PC-9 (cell line): ENCODE data around the gene POMGNT2. TPM values are rescaled to one million over a fixed set of nuclear protein-coding genes. Genes with fewer than 3 reads are reported as not detected.

ENCODE experiments used
- BruUV-seq: library from RNA; stranded (reverse); fragments of 400-500 nt; replicated peaks from 2 replicates; lab custom pipeline; 2021; lab: Mats Ljungman, UMichigan
- CTCF ChIA-PET: fragments of 300-600 bp; sonication (Branson Sonifier 250); formaldehyde crosslinking; loops from one replicate; lab custom pipeline; 2022; ENCODE audit warnings: antibody characterized with exemption; lab: Charles Lee
- POLR2A ChIA-PET: fragments of 300-600 bp; sonication (Branson Sonifier 250); formaldehyde crosslinking; loops from one replicate; lab custom pipeline; 2022; ENCODE audit warnings: antibody characterized with exemption; ENCODE audit not compliant: unreplicated experiment; lab: Charles Lee
- DNase-seq, 2 experiments: peaks; one replicate each; pipeline versions ENCODE4 v3.0.0 to v3.0.0-alpha.2; 2015 to 2022; ENCODE audit warnings: mixed read lengths in 1 of 2
- H2AFZ ChIP-seq: fragments of 200-600 bp; sonication (generic); 2 replicates; pipeline ENCODE4 v1.8.1; 2017; ENCODE audit warnings: antibody characterized with exemption
- H3F3A ChIP-seq: fragments of 200-600 bp; sonication (generic); 2 replicates; pipeline ENCODE4 v1.8.1; 2017; ENCODE audit warnings: antibody characterized with exemption, mild to moderate bottlenecking, low read depth; ENCODE audit not compliant: insufficient read depth
- H3K27ac ChIP-seq: fragments of 200-600 bp; sonication (generic); 2 replicates; pipeline ENCODE4 v1.6.1; 2016; ENCODE audit warnings: mixed run types
- H3K27me3 ChIP-seq: fragments of 200-600 bp; sonication (generic); 2 replicates; pipeline ENCODE4 v1.6.1; 2016; ENCODE audit warnings: low read depth, mixed run types; ENCODE audit not compliant: insufficient read depth
- H3K36me3 ChIP-seq: fragments of 200-600 bp; sonication (generic); 2 replicates; pipeline ENCODE4 v1.6.1; 2016; ENCODE audit warnings: low read depth, mixed run types
- H3K4me1 ChIP-seq: fragments of 200-600 bp; sonication (generic); replicated peaks from 2 replicates; pipeline ENCODE4 v1.6.1; 2016; ENCODE audit warnings: mixed run types; ENCODE audit not compliant: insufficient read depth
- H3K4me2 ChIP-seq: fragments of 200-600 bp; sonication (generic); 2 replicates; pipeline ENCODE4 v1.6.1; 2017; ENCODE audit warnings: mixed run types
- H3K4me3 ChIP-seq: fragments of 200-600 bp; sonication (generic); 2 replicates; pipeline ENCODE4 v1.6.1; 2016; ENCODE audit warnings: mixed run types
- H3K79me2 ChIP-seq: fragments of 200-600 bp; sonication (generic); 2 replicates; pipeline ENCODE4 v1.6.1; 2017; ENCODE audit warnings: low read depth, mixed run types
- H3K9me2 ChIP-seq: fragments of 200-600 bp; sonication (generic); 2 replicates; pipeline ENCODE4 v1.8.1; 2017; ENCODE audit warnings: mild to moderate bottlenecking; ENCODE audit not compliant: insufficient read depth
- H3K9me3 ChIP-seq: fragments of 200-600 bp; sonication (generic); 2 replicates; pipeline ENCODE4 v1.8.1; 2016; ENCODE audit warnings: low read depth; ENCODE audit not compliant: insufficient read depth
- H4K20me1 ChIP-seq: fragments of 200-600 bp; sonication (generic); 2 replicates; pipeline ENCODE4 v1.8.1; 2017; ENCODE audit not compliant: insufficient read depth
- EZH2 ChIP-seq: fragments of 200-600 bp; sonication (generic); IDR thresholded peaks from 2 replicates; pipeline ENCODE4 v1.8.0; 2017; ENCODE audit warnings: antibody characterized with exemption, low read depth
- intact Hi-C: fragments of 100-400 bp; cut with micrococcal nuclease; formaldehyde crosslinking; loops from one replicate; pipeline ENCODE4 v1.10.0; 2022; ENCODE audit not compliant: unreplicated experiment
- total RNA-seq: library from RNA; stranded (reverse); gene quantifications from 2 replicates; pipeline ENCODE4 v1.2.3, GENCODE V29; 2021
- TF ChIP-seq, protein P1 (sequence below): fragments of 200-600 bp; sonication (generic); conservative IDR thresholded peaks from 2 replicates; pipeline ENCODE4 v1.6.1; 2017; ENCODE audit warnings: mixed run types, antibody characterized with exemption, mild to moderate bottlenecking, moderate library complexity

POMGNT2 gene
- total RNA-seq, 1 experiment from 2014 or later: 17.2 TPM

GRCh38 chr3:43146599-43146998 lies 40.7 kb upstream of the POMGNT2 start:
- ChIA-PET POLR2A (no interaction called here), CTCF (no interaction called here)
- no TSS peak for BruUV-seq

DNA sequence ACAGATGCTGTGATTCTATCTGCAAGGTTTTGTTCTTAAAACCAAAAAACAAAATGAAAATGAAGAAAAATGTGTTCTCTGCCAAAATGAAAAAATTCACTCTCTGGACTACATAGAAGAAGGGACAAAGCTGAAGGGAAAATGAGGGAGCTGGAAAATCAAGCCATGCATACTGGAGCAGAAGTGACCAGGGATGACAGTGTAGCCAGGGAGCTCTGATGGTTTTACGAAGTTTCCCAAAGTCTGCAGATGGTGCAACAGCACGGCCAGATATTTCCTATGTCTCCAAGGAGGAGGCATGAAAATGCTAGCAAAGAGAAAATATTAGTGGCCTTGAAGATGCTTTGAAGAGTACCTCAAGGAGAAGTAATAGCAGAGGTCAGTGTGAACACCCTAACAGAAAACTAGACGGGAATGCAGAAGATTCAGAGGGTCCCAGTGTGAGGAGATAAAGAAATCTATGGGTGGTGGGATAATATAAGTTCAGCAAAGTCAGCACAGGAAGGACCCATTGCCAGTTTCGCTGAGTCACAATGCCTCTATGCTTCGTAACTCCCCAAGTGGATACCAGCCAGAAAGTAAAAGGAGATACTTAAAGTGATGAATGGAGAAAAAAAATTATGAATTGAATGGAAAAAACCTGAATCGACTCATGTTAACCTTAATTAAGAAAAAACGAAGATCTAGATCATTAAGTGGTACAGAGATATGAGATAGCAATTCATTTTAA lies 39.0 kb upstream of the POMGNT2 start:
- no peak overlapping the region for H3K4me2 ChIP-seq
- no peaks in the 10 kb centered on the region for H3K27me3 ChIP-seq
- ChIA-PET CTCF (no interaction called here), POLR2A (no interaction called here)
- intact Hi-C loops: no loop called here
- H2AFZ ChIP-seq: no peak overlapping the region
- no peak overlapping the region for H3K27ac ChIP-seq
- no peaks in the 10 kb centered on the region for H3K9me3 ChIP-seq
- TF ChIP-seq, protein P1, sequence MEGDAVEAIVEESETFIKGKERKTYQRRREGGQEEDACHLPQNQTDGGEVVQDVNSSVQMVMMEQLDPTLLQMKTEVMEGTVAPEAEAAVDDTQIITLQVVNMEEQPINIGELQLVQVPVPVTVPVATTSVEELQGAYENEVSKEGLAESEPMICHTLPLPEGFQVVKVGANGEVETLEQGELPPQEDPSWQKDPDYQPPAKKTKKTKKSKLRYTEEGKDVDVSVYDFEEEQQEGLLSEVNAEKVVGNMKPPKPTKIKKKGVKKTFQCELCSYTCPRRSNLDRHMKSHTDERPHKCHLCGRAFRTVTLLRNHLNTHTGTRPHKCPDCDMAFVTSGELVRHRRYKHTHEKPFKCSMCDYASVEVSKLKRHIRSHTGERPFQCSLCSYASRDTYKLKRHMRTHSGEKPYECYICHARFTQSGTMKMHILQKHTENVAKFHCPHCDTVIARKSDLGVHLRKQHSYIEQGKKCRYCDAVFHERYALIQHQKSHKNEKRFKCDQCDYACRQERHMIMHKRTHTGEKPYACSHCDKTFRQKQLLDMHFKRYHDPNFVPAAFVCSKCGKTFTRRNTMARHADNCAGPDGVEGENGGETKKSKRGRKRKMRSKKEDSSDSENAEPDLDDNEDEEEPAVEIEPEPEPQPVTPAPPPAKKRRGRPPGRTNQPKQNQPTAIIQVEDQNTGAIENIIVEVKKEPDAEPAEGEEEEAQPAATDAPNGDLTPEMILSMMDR: no peak
- TF ChIP-seq EZH2: no peak
- H3K4me1 ChIP-seq: no peaks in the 10 kb centered on the region
- H3F3A ChIP-seq: no peaks in the 10 kb centered on the region
- H3K4me3 ChIP-seq: no peak overlapping the region
- H3K9me2 ChIP-seq: no peaks in the 10 kb centered on the region
- no TSS peak for BruUV-seq
- H3K36me3 ChIP-seq: no peaks in the 10 kb centered on the region
- no peaks in the 10 kb centered on the region for H3K79me2 ChIP-seq
- no peaks in the 10 kb centered on the region for H4K20me1 ChIP-seq
- no peak for DNase-seq

More at GRCh38 chr3:43146599-43146998, 40.7 kb upstream of the POMGNT2 start:
- Histone ChIP-seq H3K36me3 (no peaks in the 10 kb centered on the region), H3K4me1 (no peaks in the 10 kb centered on the region), H2AFZ (no peak overlapping the region), H3K4me2 (no peak overlapping the region), H3K4me3 (no peak overlapping the region), H3K9me2 (no peaks in the 10 kb centered on the region), H3K27me3 (no peaks in the 10 kb centered on the region), H3K9me3 (no peaks in the 10 kb centered on the region), H3K27ac (no peak overlapping the region), H3K79me2 (no peaks in the 10 kb centered on the region), H3F3A (no peaks in the 10 kb centered on the region), H4K20me1 (no peaks in the 10 kb centered on the region)
- TF ChIP-seq, protein P1: no peak
- TF ChIP-seq EZH2: no peak
- DNase-seq: no peak
- intact Hi-C loops: no loop called here

GRCh38 chr3:43142472-43142871 lies 36.6 kb upstream of the POMGNT2 start:
- Histone ChIP-seq H3K36me3 (no peaks in the 10 kb centered on the region), H3K27me3 (no peaks in the 10 kb centered on the region), H2AFZ (no peak overlapping the region), H3K4me3 (no peak overlapping the region), H3K79me2 (no peaks in the 10 kb centered on the region), H3K4me2 (no peak overlapping the region), H3F3A (no peaks in the 10 kb centered on the region), H4K20me1 (no peaks in the 10 kb centered on the region), H3K9me3 (no peaks in the 10 kb centered on the region), H3K27ac (no peak overlapping the region), H3K9me2 (no peaks in the 10 kb centered on the region), H3K4me1 (no peaks in the 10 kb centered on the region)
- no TSS peak for BruUV-seq
- intact Hi-C loops: no loop called here
- ChIA-PET POLR2A (no interaction called here), CTCF (no interaction called here)
- TF ChIP-seq, protein P1: no peak
- no peak for DNase-seq
